Activated T-helper 17 cell treated with anti-CD3 and anti-CD28 coated beads, Interleukin-2, amount 50 U/mL, for 72 hours (primary cell): ENCODE measurements around the gene SH3RF3. TPM values are rescaled to one million over a fixed set of nuclear protein-coding genes. Genes with fewer than 3 reads are reported as not detected.

Experiments used
- ATAC-seq: fragments of 150-1000 bp; cut with Tn5 transposase; replicated peaks from 2 replicates; pipeline ENCODE4 v1.10.0; 2021; ENCODE audit warnings: mild to moderate bottlenecking, moderate library complexity
- H3K27ac Mint-ChIP-seq: one replicate; pipeline ENCODE4 v1.8.0; 2022; ENCODE audit warnings: mixed read lengths
- H3K27me3 Mint-ChIP-seq: one replicate; pipeline ENCODE4 v1.8.0; 2022; ENCODE audit warnings: mixed read lengths
- H3K36me3 Mint-ChIP-seq: one replicate; pipeline ENCODE4 v1.8.0; 2022; ENCODE audit warnings: low read depth, mild to moderate bottlenecking, mixed read lengths
- H3K4me1 Mint-ChIP-seq: one replicate; pipeline ENCODE4 v1.8.0; 2022; ENCODE audit warnings: mixed read lengths
- H3K4me3 Mint-ChIP-seq: one replicate; pipeline ENCODE4 v1.8.0; 2022; ENCODE audit warnings: mild to moderate bottlenecking, mixed read lengths
- H3K9me3 Mint-ChIP-seq: one replicate; pipeline ENCODE4 v1.8.0; 2022; ENCODE audit warnings: mixed read lengths
- total RNA-seq, 2 donors: library from RNA; stranded (reverse); gene quantifications; one replicate each; pipeline ENCODE4 v1.2.3, GENCODE V29; 2022

The SH3RF3 gene
- total RNA-seq, 2 donors from 2014 or later, result 0.05 TPM; not detected in 1

- ATAC-seq, result no peak
- Mint-ChIP-seq H3K4me3 (no peak overlapping the region), H3K9me3 (no peaks in the 10 kb centered on the region), H3K4me1 (no peaks in the 10 kb centered on the region), H3K27me3 (no peaks in the 10 kb centered on the region), H3K36me3 (no peaks in the 10 kb centered on the region), H3K27ac (no peak overlapping the region)
Observed at GRCh38 chr2:109254174-109254904, 125.3 kb downstream of the SH3RF3 start.

- Mint-ChIP-seq H3K27ac (no peak overlapping the region), H3K4me3 (no peak overlapping the region), H3K9me3 (no peaks in the 10 kb centered on the region), H3K4me1 (no peaks in the 10 kb centered on the region), H3K27me3 (no peaks in the 10 kb centered on the region), H3K36me3 (no peaks in the 10 kb centered on the region)
- ATAC-seq, result no peak
Observed at GRCh38 chr2:109255654-109256053, 126.6 kb downstream of the SH3RF3 start.

- no peaks in the 10 kb centered on the region for H3K36me3 Mint-ChIP-seq
- ATAC-seq, result no peak
- no peak overlapping the region for H3K27ac Mint-ChIP-seq
- H3K4me3 Mint-ChIP-seq, result no peak overlapping the region
- H3K27me3 Mint-ChIP-seq, result no peaks in the 10 kb centered on the region
- no peaks in the 10 kb centered on the region for H3K4me1 Mint-ChIP-seq
- no peaks in the 10 kb centered on the region for H3K9me3 Mint-ChIP-seq
Observed at GRCh38 chr2:109256111-109256510, 127.1 kb downstream of the SH3RF3 start.

DNA sequence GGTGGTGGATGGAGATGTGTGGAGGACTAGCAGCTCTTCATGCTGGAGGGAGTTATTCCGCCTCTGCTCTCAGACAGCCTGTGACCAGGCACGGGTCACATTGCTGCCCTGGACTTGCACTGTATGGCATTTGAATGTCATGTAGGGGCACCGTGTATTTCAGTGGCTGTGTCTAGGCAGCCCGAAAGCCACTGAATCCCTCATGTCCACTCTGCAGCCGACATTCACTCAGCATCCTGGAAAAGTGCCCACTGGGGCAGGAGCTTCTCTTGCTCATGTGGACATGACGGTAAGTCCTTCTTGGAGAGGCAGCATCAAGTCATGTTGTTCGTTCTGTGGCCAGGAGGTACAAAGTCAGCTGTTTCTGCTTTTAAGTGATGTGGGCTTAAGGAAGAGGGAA lies 127.9 kb downstream of the SH3RF3 start:
- H3K36me3 Mint-ChIP-seq, result no peaks in the 10 kb centered on the region
- no peak for ATAC-seq
- H3K4me1 Mint-ChIP-seq, result no peaks in the 10 kb centered on the region
- H3K9me3 Mint-ChIP-seq, result no peaks in the 10 kb centered on the region
- H3K4me3 Mint-ChIP-seq, result no peak overlapping the region
- H3K27me3 Mint-ChIP-seq, result no peaks in the 10 kb centered on the region
- H3K27ac Mint-ChIP-seq, result no peak overlapping the region

GRCh38 chr2:109257653-109258052 lies 128.6 kb downstream of the SH3RF3 start:
- H3K27ac Mint-ChIP-seq, result no peak overlapping the region
- no peak overlapping the region for H3K4me3 Mint-ChIP-seq
- no peaks in the 10 kb centered on the region for H3K4me1 Mint-ChIP-seq
- no peaks in the 10 kb centered on the region for H3K9me3 Mint-ChIP-seq
- ATAC-seq, result no peak
- H3K36me3 Mint-ChIP-seq, result no peaks in the 10 kb centered on the region
- H3K27me3 Mint-ChIP-seq, result no peaks in the 10 kb centered on the region

GRCh38 chr2:109258376-109258775 lies 129.4 kb downstream of the SH3RF3 start:
- Mint-ChIP-seq H3K4me3 (no peak overlapping the region), H3K27me3 (no peaks in the 10 kb centered on the region), H3K9me3 (no peaks in the 10 kb centered on the region), H3K36me3 (no peaks in the 10 kb centered on the region), H3K4me1 (no peaks in the 10 kb centered on the region), H3K27ac (no peak overlapping the region)
- ATAC-seq, result no peak

DNA sequence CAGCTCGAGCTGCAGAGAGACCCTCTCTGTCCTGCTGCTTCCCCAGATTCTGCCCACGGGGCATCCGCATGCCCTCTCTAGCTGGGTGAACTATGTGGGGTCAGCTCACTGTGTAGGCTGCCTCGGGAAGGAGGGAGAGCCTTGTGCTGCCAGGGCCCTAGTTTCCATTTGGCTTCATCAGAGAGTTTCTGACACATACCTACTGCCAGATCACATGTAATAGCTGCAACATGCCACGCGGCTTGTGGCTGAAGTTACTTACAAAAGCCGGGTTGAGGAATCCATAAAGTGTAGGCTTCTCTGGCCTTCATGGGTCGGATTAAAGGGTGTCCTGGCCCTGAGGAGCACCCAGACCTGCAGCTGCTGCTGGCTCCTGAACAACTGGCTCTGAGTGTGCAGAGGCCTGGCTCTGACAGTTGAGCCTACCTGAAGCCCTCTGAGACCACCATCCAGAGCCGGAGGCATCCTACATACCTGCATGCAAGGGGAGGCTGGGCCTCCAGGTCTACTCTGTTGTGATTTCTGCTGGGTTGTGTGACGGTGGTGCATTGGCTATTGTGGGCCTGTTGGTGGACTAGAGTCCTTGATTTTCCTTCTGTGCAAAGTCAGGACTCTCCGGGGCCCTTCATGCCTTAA lies 130.0 kb downstream of the SH3RF3 start:
- Mint-ChIP-seq H3K27ac (no peak overlapping the region), H3K4me3 (no peak overlapping the region), H3K4me1 (no peaks in the 10 kb centered on the region), H3K27me3 (no peaks in the 10 kb centered on the region), H3K9me3 (no peaks in the 10 kb centered on the region), H3K36me3 (no peaks in the 10 kb centered on the region)
- no peak for ATAC-seq

- H3K4me3 Mint-ChIP-seq, result no peak overlapping the region
Observed at GRCh38 chr2:109259671-109260070, 130.7 kb downstream of the SH3RF3 start.

GRCh38 chr2:109260116-109260855 lies 131.3 kb downstream of the SH3RF3 start:
- H3K36me3 Mint-ChIP-seq, result no peaks in the 10 kb centered on the region
- no peak for ATAC-seq
- H3K27me3 Mint-ChIP-seq, result no peaks in the 10 kb centered on the region
- no peak overlapping the region for H3K4me3 Mint-ChIP-seq
- no peak overlapping the region for H3K27ac Mint-ChIP-seq
- H3K4me1 Mint-ChIP-seq, result no peaks in the 10 kb centered on the region
- H3K9me3 Mint-ChIP-seq, result no peaks in the 10 kb centered on the region

More at GRCh38 chr2:109259671-109260070, 130.7 kb downstream of the SH3RF3 start:
- no peak for ATAC-seq
- no peaks in the 10 kb centered on the region for H3K9me3 Mint-ChIP-seq
- H3K27ac Mint-ChIP-seq, result no peak overlapping the region
- H3K27me3 Mint-ChIP-seq, result no peaks in the 10 kb centered on the region
- H3K36me3 Mint-ChIP-seq, result no peaks in the 10 kb centered on the region
- no peaks in the 10 kb centered on the region for H3K4me1 Mint-ChIP-seq

DNA sequence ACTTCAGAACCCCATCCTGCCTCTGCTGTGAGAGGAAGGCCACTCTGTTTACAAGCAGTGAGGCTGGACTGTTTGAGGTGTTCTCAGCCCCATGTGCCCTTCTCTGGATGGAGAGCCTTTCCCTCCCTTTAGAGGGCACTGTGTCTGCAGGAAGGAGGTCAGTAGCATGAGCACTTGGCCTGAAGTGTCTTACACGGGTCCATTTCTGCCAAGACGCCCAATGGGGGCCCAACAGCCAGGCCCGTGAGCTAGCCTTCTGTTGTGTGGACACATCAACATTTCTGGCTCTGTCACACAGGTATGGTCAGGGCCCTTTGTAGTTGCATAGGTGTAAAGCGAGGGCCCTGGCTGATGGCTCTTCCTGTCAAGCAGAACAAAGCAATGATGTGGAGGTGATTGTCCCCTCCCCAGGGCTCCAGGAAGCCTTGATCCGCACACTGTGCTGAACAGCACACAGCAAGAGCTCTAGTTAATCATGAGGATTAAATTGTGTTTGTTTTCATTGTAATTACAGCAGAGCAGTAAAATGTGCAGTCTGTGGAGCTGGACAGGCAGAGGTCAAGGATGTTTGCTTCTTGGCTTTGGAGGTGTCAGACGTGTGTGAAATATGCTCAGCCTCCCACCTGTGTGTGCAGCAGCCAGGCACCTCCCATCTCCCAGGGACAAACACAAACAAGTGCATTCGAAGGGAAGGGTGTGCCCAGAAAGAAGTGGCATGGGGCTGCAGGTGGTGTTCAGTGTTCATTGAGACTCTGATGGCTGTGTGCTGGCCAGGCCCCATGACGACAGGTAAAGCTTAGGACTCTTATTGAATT lies 132.1 kb downstream of the SH3RF3 start:
- Mint-ChIP-seq H3K27me3 (peaks cover 4% of the 10 kb centered on the region), H3K9me3 (no peaks in the 10 kb centered on the region), H3K4me3 (no peak overlapping the region), H3K4me1 (no peaks in the 10 kb centered on the region), H3K36me3 (no peaks in the 10 kb centered on the region), H3K27ac (no peak overlapping the region)
- ATAC-seq, result no peak

- no peaks in the 10 kb centered on the region for H3K4me1 Mint-ChIP-seq
- H3K36me3 Mint-ChIP-seq, result no peaks in the 10 kb centered on the region
- peaks cover 5% of the 10 kb centered on the region for H3K27me3 Mint-ChIP-seq
- H3K9me3 Mint-ChIP-seq, result no peaks in the 10 kb centered on the region
- H3K27ac Mint-ChIP-seq, result no peak overlapping the region
- no peak overlapping the region for H3K4me3 Mint-ChIP-seq
- no peak for ATAC-seq
Observed at GRCh38 chr2:109261906-109262631, 133.1 kb downstream of the SH3RF3 start.

- Mint-ChIP-seq H3K4me1 (no peaks in the 10 kb centered on the region), H3K4me3 (no peak overlapping the region), H3K9me3 (no peaks in the 10 kb centered on the region), H3K27ac (no peak overlapping the region), H3K27me3 (peaks cover 6% of the 10 kb centered on the region), H3K36me3 (no peaks in the 10 kb centered on the region)
- no peak for ATAC-seq
Observed at GRCh38 chr2:109264595-109265328, 135.8 kb downstream of the SH3RF3 start.

DNA sequence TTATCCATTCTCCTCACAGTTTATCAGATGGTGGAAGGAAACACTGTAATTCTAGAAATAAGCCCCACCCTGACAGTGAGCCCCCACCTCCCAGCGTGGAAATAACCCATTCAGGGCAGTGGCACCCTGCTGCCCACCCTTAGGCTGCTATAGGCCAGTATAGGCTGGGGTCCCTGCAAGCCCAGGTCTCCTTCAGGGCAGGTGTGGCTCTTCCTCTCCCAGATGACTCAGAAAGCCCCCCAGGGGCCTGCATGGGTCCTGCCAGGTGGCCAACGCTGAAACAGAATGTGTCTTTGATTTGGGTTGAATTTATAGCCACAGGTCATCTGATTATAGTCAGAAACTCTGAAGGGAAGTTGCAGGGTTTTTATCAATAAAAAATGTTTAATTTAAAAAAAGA lies 136.4 kb downstream of the SH3RF3 start:
- Mint-ChIP-seq H3K36me3 (no peaks in the 10 kb centered on the region), H3K27ac (no peak overlapping the region), H3K27me3 (peaks cover 7% of the 10 kb centered on the region), H3K4me3 (no peak overlapping the region), H3K4me1 (no peaks in the 10 kb centered on the region), H3K9me3 (no peaks in the 10 kb centered on the region)
- no peak for ATAC-seq
